Amygdala (tissue), 56 donors: ENCODE results near the gene PTTG1IP.

ENCODE experiments used
- DNase-seq, 56 donors: peaks; one replicate each; lab custom pipeline; 2025; lab: John Stamatoyannopoulos, UW

PTTG1IP gene

GRCh38 chr21:44910229-44911067, 37.0 kb upstream of the PTTG1IP start:
- DNase-seq: no peak

DNA sequence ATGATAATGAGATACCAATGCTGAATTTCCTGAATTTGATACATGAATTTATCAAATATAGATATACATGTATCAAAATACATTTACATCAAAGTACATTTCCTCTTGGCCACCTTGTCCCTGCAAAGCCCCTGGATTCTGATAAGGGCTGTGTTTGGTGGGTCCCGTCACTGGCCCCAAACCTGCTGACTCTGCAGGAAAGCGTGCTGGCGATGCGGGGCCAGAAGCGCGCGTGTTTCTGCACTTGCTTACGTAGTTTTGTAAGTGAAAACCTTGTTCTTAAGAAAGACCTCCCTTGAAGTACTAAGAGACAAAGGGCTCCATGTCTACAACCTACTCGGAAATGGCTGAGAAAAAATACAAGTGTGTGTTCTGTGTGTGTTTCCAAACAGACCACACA, 36.2 kb upstream of the PTTG1IP start:
- DNase-seq: no peak

DNA sequence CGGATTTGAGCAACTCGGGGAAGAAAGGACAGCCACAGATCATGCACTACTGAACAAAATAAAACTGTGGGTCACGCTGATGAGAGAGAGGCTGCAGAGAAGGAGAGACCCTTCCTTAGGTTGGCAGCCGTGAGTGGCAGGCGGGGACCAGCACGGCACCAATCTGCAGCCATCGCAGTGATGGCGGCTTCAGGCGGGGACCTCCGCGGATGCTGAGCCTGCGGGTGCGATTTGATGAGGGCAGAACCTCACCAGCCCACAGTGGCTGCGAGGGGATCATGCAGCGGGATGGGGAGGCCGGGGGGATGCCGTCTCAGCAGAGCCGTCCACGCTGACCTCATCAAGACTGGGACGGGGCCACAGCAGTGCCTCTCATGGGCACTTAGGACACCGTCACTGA, 35.4 kb upstream of the PTTG1IP start:
- DNase-seq: no peak

DNA sequence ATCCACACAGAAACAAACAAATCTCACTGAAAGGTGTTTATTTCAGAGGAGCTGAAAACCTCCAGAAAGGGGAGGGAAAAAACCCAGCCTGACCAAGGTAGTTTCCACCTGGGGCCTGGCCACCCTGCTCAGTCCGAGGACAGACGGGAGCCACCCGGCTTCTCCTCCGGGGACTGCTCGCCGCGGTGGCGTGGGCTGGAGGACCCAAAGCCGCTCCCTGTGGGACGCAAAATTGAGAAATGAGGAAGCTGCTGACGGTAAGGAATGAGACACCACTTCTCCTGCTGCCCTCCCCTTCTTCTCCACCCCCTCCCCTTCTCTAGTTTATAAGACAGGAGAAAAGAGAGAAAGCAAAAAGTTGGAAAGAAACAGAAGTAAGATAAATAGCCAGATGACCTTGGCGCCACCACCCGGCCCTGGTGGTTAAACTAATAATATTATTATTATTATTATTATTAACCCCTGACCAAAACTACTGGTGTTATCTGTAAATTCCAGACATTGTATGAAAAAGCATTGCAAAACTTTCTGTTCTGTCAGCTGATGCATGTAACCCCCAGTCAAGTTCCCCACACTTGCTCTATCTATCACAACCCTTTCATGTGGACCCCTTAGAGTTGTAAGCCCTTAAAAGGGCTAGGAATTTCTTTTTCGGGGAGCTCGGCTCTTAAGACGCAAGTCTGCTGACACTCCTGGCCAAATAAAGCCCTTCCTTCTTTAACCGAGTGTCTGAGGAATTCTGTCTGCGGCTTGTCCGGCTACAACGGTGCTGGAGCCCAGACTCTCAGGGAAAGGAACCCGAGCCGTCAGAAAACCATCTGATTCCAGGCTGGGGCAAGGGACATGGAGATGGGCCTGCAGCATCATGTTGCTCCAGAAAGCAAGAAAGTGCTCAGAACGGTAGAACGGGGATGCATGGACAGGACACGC, 34.7 kb upstream of the PTTG1IP start:
- peak in 2 of 56 donors; percentile 28 to 44 for DNase-seq

GRCh38 chr21:44907225-44907965, 33.9 kb upstream of the PTTG1IP start:
- DNase-seq: no peak

GRCh38 chr21:44905728-44906090, 32.2 kb upstream of the PTTG1IP start:
- DNase-seq: no peak

DNA sequence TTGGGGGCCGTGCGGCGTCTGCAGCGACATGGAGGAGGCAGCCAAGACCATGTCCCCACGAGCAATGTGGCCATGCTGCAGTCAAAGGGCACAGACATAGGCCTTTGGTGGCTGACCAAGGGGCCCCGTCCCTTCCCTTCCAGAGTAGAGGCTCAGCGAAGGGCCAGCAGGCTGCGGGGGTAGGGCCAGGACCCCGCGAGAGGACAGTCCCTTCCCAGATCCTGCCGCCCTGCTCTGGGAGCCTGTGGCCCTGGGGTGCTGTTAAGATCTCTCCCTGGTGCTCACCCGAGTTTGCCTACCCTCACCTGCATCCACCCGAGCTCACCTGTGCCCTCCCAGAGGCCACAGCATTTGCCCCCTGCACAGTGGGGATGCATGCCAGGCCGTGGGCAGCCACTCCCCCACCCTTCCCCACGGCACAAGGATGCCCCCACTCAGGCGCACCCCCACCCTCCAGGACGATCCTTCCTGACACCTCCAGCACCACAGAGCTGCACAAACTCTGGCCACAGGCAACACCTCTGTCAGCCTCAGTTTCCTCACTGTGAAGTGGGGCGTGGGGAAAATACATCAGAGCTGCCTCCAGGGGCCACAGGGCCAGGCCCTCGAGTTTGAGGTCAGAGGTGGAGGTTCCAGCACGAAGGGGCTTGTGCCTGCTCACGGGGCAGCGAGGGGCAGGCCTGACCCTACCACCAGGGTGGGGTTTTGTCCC, 31.7 kb upstream of the PTTG1IP start:
- DNase-seq: no peak

DNA sequence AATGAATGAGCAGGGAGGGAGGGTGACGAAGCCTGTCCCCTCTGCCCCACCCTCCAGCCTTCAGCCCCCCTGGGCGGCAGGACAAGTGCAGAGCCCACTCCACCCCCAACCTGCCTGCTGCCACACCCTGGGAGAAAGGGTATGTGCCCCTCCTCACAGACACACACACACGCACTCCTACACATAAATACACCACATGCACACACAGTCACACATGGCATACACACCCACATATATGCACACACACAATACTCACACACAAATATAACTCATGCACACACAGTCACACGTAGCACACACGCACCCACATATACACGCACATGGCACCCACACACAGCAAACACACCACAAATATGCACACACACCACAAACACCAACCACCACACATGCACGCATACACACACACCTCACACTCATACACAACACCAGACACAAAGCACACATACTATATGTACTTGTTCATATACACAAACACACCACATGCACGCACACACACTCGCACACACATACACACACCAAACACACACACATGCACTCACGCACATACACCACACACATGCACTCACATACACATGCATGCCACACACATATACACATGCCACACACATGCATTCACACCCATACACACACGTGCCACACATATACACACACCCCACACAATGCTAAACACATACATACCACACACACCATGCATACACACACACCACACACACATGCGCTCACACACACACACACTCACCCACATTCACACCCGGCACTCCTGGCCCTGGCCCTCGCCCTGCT, 30.8 kb upstream of the PTTG1IP start:
- DNase-seq: no peak

GRCh38 chr21:44903689-44904088, 30.2 kb upstream of the PTTG1IP start:
- no peak for DNase-seq

GRCh38 chr21:44903050-44903685, 29.7 kb upstream of the PTTG1IP start:
- DNase-seq: no peak

DNA sequence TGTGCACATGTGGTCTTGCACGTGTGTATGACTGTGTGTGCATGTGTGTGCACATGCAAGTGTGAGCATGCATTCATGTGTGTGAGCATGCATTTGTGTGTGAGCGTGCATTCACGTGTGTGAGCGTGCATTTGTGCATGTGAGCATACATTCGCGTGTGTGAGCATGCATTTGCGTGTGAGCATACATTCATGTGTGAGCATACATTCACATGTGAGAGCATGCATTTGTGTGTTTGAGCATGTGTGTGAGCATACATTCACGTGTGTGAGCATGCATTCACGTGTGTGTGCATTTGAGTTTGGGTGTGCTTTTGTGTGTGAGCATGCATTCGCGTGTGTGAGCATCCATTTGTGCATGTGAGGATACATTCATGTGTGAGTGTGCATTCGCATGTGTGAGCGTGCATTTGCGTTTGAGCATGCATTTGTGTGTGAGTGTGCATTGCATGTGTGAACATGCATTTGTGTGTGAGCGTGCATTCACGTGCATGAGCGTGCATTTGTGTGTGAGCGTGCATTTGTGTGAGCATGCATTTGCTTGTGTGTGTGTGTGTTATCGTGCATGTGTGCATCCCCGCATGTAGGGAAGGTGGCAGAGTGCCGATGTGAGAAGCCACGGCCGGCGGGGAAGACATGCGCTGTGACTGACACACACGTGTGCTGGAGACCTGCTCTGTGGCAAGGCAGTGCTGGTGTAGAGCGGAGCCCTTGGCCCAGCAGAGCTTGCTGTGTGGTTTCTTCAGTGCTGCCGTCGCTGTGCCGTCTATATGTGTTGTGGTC, 29.0 kb upstream of the PTTG1IP start:
- no peak for DNase-seq

DNA sequence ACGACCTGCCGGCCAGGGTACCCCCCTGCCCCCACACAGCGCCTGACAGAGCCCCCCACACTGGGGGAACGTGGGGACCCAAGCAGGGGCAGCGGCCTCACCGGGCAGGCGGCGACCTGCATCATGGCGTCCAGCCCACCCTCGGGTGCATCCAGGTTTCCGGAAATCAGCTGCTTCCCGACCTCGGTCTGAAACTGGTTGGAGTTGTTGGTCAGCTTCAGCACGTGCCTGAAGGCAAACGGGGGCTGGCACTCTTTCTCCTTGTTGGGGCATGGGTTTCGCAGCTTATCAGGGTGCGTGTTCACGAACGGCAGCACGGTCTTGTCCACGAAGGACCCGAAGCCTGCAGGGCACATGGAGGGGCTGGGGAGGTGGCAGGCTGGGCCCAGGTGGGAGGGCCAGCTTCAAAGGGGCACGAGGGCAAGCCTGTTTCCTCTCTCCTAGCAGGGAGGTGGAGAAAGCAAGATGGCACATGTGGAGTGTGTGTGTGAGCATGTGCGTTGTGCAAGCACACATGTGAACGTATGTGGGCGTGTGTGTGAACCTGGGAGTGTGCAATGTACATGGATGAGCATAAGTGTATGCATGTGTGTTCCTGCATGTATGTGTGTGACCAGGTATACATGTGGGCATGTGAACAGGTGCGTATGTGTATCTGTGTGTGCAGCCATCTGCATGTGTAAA, 28.0 kb upstream of the PTTG1IP start:
- no peak for DNase-seq

DNA sequence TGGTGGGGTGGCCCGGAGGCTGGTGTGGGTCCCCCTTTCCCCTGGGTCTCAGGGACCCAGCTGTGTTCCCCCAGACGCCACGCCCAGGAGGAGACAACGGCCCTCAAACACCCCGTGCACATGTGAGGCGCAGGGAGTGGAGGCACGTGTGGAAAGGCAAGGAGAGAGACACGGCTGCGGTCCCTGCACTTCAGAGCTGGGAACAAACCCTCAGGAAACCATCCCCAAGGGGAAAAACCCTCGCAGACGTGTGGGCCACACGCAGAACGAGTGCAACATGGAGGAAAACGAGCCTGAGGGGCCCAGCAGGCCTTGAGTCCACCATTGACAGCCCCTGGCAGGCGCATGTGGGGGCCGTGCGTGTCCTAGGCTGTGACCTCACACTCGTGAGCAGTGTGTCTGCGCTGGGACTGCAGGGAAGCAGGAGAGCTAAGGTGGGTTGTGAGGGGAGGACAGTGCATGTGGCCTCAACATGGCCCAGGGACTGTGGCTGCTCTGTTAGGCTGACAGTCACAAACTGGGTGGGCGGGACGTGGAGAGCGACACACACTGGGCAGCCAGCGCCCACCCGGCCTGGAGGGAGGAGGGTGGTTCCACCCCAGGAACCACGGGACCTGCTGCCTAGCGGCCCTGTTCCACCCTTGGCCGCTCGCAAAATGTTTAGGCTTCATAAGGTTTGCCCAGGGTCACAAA, 27.2 kb upstream of the PTTG1IP start:
- DNase-seq: no peak

GRCh38 chr21:44899768-44900558, 26.5 kb upstream of the PTTG1IP start:
- no peak for DNase-seq

DNA sequence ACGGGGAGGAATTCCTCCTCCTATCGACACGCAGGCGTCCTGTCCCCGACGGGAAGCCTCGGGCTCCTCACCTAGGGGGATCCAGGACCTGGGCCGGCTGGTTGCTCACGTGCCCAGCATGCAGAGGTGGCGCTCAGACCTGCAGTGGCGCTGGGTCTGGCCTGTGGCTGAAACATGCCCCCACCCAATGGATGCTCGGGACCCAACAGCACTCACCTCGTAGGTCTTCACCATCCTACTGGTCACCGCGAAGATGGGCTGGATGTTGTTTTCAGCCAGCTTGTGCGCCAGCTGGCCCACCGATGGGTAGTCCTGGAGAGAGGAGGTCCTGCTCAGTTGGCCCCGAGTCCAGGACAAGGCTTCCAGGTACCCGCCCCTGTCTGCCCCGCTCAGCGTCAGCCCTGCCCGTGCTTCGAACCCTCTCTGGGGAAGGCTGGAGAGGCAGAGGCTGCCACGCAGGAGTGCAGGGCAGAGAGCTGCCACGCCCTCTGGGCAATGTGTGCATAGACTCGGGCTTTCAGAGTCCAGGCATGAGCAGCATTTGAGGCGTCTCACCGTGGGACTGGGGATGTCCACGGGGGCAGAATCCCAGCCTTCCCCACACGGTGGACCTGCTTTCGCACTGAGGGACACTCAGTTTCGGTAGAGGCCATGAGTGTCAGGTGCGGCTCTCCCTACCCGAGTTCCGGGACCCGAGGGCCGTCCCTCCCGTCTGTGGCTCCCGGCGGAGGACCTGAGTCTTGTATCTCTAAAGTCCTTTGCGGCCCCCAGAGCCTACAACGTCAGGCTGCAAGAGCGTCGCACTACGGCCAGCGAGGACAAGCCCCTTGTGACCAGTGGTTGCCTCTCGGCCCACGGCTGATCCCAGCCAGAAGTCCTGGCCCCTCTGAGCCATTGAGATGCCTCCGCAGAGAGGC, 25.6 kb upstream of the PTTG1IP start:
- no peak for DNase-seq
